ENCODE data around the gene SLC41A3.
"Not testable (repeated sequence)": the region's sequence is repeated elsewhere in the genome, so short reads cannot be mapped to it uniquely, and the experiment has no call there.

- not testable (repeated sequence) for TF ChIP-seq POLR2A, CTCF (IDR thresholded peaks at IDR 0.05)
Measured at GRCh38 chr3:125975245-125976002, 108.5 kb downstream of the SLC41A3 start.

All from gastroesophageal sphincter (tissue), 3 donors.